Measurements from ENCODE around the gene NDUFS3. TPM values are rescaled to one million over a fixed set of nuclear protein-coding genes. Genes with fewer than 3 reads are reported as not detected.

The NDUFS3 gene
- total and polyA plus RNA-seq, 10 of the 15 experiments (the other 5 are each of a cell fraction or from before 2014, with no cell fraction given) = 22.3 to 217 (median 125) TPM

GRCh38 chr11:47586098-47586855 lies 7.4 kb downstream of the NDUFS3 start, which contains the start of gene FAM180B:
Gene FAM180B, plus strand, starts transcription at chr11:47586678. Its CDS starts 91 bp downstream, at chr11:47586769.
- H3K4me3 ChIP-seq = no peak within 1 kb of the TSS
- no peak within 1 kb of the TSS for H3K27ac ChIP-seq (ENCODE audit: control insufficient read depth, insufficient read depth)
- SMC1A ChIA-PET (ENCODE audit: uncharacterized antibody, unreplicated experiment) = interaction anchor here (1.7 kb wide), 1 partner anchor 9 kb away, joined by 4 read pairs; no protein-coding TSS in a partner anchor
- RAD21 ChIA-PET (ENCODE audit: unreplicated experiment) = no interaction called here
- no peaks in the 10 kb centered on the region; the same call in none of the 2 replicates for H3K79me2 ChIP-seq (ENCODE audit: control insufficient read depth, insufficient read depth, low read length)
- FAIRE-seq = no peak
- CTCF ChIA-PET = no interaction called here
- no peak within 1 kb of the TSS for H2AFZ ChIP-seq (ENCODE audit: control insufficient read depth, low read depth, low read length)
- no peak for TF ChIP-seq NFXL1 (IDR thresholded peaks at IDR 0.05; ENCODE audit: borderline replicate concordance)
- TF ChIP-seq ZNF622 (IDR thresholded peaks at IDR 0.05) = no peak
- no peak for TF ChIP-seq MEF2A (IDR thresholded peaks at IDR 0.05; ENCODE audit: insufficient read depth, low read depth, low read length)
- no peak for TF ChIP-seq NFIC (IDR thresholded peaks at IDR 0.05; ENCODE audit: low read depth, low read length)
- no peak for TF ChIP-seq RAD51 (IDR thresholded peaks at IDR 0.05)
- no peak for TF ChIP-seq BRCA1 (IDR thresholded peaks at IDR 0.05; ENCODE audit: low read depth, low read length)
- TF ChIP-seq SREBF1 (IDR thresholded peaks at IDR 0.05; ENCODE audit: low read length) = no peak
- no peaks in the 10 kb centered on the region for H3K27me3 ChIP-seq (replicated peaks in 1 of 2; ENCODE audit: control insufficient read depth in 2 of 2, insufficient read depth in 2 of 2, low read length in 1 of 2)
- POLR2A ChIA-PET = no interaction called here
- H3K36me3 ChIP-seq (ENCODE audit: control insufficient read depth in 2 of 2, insufficient read depth in 2 of 2, low read length in 1 of 2) = peaks cover 7 to 22% of the 10 kb centered on the region in 2 experiments
- H4K20me1 ChIP-seq (ENCODE audit: control insufficient read depth, insufficient read depth) = no peaks in the 10 kb centered on the region
- in situ Hi-C loops (cut with MboI) = no loop called here
- H3K9ac ChIP-seq (ENCODE audit: control insufficient read depth, insufficient read depth, low read length) = no peak within 1 kb of the TSS
- no TSS peak for BruUV-seq (replicated peaks)
- intact Hi-C loops (cut with micrococcal nuclease; ENCODE audit: unreplicated experiment) = no loop called here
- ATAC-seq = no peak; the same call in 2 of the 3 replicates
- no peaks in the 10 kb centered on the region for H3K4me1 ChIP-seq (ENCODE audit: control insufficient read depth, insufficient read depth, low read length)
- H3K4me2 ChIP-seq (ENCODE audit: control insufficient read depth, insufficient read depth) = no peak within 1 kb of the TSS
- no peaks in the 10 kb centered on the region for H3K9me3 ChIP-seq (replicated peaks; ENCODE audit: control insufficient read depth, insufficient read depth, low read length)
- no peak for DNase-seq (ENCODE audit: low read depth, low spot score)
- 88% methylated on average over 12 of the region's 12 CpGs for WGBS (ENCODE audit: insufficient coverage, insufficient replicate concordance, low lambda C conversion rate, missing lambda C conversion rate)
